ENCODE data around the gene NEIL1.

- TF ChIP-seq HDAC6 (IDR thresholded peaks at IDR 0.05; ENCODE audit: low read depth, low read length) (no peak), POLR2AphosphoS5 (IDR thresholded peaks at IDR 0.05; ENCODE audit: low read depth, low read length) (0 out of 2 replicates have a peak, but pooled peaks have one; percentile 16), POLR2A (IDR thresholded peaks at IDR 0.05; ENCODE audit: control extremely low read depth in 1 of 2, low read depth in 2 of 2, low read length in 2 of 2) (no peak), CEBPB (IDR thresholded peaks at IDR 0.05; ENCODE audit: low read depth, low read length) (no peak), SIN3A (conservative IDR thresholded peaks at IDR 0.05 in 1 of 2, IDR thresholded peaks at IDR 0.05 in 1 of 2; ENCODE audit: low read depth in 1 of 2, low read length in 2 of 2) (no peak; a peak in 1 of 4 replicates), MAFK (IDR thresholded peaks at IDR 0.05; ENCODE audit: low read depth, low read length) (no peak), USF2 (IDR thresholded peaks at IDR 0.05; ENCODE audit: low read length) (no peak), CHD2 (IDR thresholded peaks at IDR 0.05; ENCODE audit: low read length) (no peak)
- TF ChIP-seq, protein P1, sequence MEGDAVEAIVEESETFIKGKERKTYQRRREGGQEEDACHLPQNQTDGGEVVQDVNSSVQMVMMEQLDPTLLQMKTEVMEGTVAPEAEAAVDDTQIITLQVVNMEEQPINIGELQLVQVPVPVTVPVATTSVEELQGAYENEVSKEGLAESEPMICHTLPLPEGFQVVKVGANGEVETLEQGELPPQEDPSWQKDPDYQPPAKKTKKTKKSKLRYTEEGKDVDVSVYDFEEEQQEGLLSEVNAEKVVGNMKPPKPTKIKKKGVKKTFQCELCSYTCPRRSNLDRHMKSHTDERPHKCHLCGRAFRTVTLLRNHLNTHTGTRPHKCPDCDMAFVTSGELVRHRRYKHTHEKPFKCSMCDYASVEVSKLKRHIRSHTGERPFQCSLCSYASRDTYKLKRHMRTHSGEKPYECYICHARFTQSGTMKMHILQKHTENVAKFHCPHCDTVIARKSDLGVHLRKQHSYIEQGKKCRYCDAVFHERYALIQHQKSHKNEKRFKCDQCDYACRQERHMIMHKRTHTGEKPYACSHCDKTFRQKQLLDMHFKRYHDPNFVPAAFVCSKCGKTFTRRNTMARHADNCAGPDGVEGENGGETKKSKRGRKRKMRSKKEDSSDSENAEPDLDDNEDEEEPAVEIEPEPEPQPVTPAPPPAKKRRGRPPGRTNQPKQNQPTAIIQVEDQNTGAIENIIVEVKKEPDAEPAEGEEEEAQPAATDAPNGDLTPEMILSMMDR (IDR thresholded peaks at IDR 0.05; ENCODE audit: control extremely low read depth in 1 of 3, insufficient read depth in 1 of 3, low read depth in 1 of 3, low read length in 3 of 3): no peak
- TF ChIP-seq, protein P2, sequence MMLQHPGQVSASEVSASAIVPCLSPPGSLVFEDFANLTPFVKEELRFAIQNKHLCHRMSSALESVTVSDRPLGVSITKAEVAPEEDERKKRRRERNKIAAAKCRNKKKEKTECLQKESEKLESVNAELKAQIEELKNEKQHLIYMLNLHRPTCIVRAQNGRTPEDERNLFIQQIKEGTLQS (IDR thresholded peaks at IDR 0.05; ENCODE audit: insufficient read depth, low read depth, low read length): no peak
Measured at GRCh38 chr15:75348562-75349350, 1.9 kb downstream of the NEIL1 start.
